ENCODE data around the gene NAT8. TPM values are rescaled to one million over a fixed set of nuclear protein-coding genes. Genes with fewer than 3 reads are reported as not detected.
"Not testable (repeated sequence)": the region's sequence is repeated elsewhere in the genome, so short reads cannot be mapped to it uniquely, and the experiment has no call there.

The NAT8 gene
- total and polyA plus RNA-seq, 11 donors, result not detected

- 82 to 88% (median 86%) methylated on average over 3 of the region's 3 CpGs for WGBS, 4 donors
- Histone ChIP-seq H3K27me3 (no peaks in the 10 kb centered on the region), H3K27ac (no peak overlapping the region), H3K4me3 (no peak overlapping the region), H3K9me3 (no peaks in the 10 kb centered on the region), H3K36me3 (peaks cover 0 to 30% (median 6%) of the 10 kb centered on the region in 9 donors), H3K4me1 (peaks cover 0 to 6% (median 0%) of the 10 kb centered on the region in 12 donors)
- no peak for ATAC-seq
- DNase-seq, result no peak
- intact Hi-C loops (cut with DNase I), result no loop called here
- TF ChIP-seq CTCF (IDR thresholded peaks at IDR 0.05) (no peak), POLR2A (IDR thresholded peaks at IDR 0.05) (no peak)
Measured at GRCh38 chr2:73610111-73610510, 32.1 kb downstream of the NAT8 start.

GRCh38 chr2:73604589-73604988 is 37.6 kb downstream of the NAT8 start:
- H3K4me1 ChIP-seq; ATAC-seq; H3K27me3 ChIP-seq; H3K9me3 ChIP-seq; intact Hi-C loops (cut with DNase I); DNase-seq; H3K4me3 ChIP-seq; H3K27ac ChIP-seq: not testable (repeated sequence)
- H3K36me3 ChIP-seq, result peaks cover 0 to 63% (median 25%) of the 10 kb centered on the region in 9 donors
- WGBS, 4 donors, result 71 to 78% (median 72%) methylated on average over 2 of the region's 2 CpGs

GRCh38 chr2:73603099-73603588 is 39.1 kb downstream of the NAT8 start:
- ATAC-seq; H3K4me3 ChIP-seq; H3K27me3 ChIP-seq; H3K4me1 ChIP-seq; H3K27ac ChIP-seq; DNase-seq; intact Hi-C loops (cut with DNase I); H3K9me3 ChIP-seq: not testable (repeated sequence)
- H3K36me3 ChIP-seq, result peaks cover 0 to 53% (median 21%) of the 10 kb centered on the region in 9 donors
- 86 to 90% (median 89%) methylated on average over 4 of the region's 4 CpGs for WGBS, 4 donors

- Histone ChIP-seq H3K9me3 (no peaks in the 10 kb centered on the region), H3K4me1 (no peaks in the 10 kb centered on the region), H3K27ac (no peak overlapping the region), H3K4me3 (no peak overlapping the region), H3K36me3 (peaks cover 0 to 52% (median 21%) of the 10 kb centered on the region in 9 donors), H3K27me3 (no peaks in the 10 kb centered on the region)
- no peak for TF ChIP-seq CTCF (IDR thresholded peaks at IDR 0.05)
- 82 to 85% (median 84%) methylated on average over 5 of the region's 5 CpGs for WGBS, 4 donors
- intact Hi-C loops (cut with DNase I), result no loop called here
- ATAC-seq (no peak), DNase-seq (no peak)
Measured at GRCh38 chr2:73601780-73602179, 40.4 kb downstream of the NAT8 start.

- Histone ChIP-seq H3K9me3 (peaks cover 0 to 7% (median 0%) of the 10 kb centered on the region in 12 donors), H3K4me3 (no peak overlapping the region), H3K27ac (no peak overlapping the region), H3K4me1 (no peaks in the 10 kb centered on the region), H3K36me3 (peaks cover 0 to 3% (median 0%) of the 10 kb centered on the region in 9 donors), H3K27me3 (no peaks in the 10 kb centered on the region)
- no peak for TF ChIP-seq CTCF (IDR thresholded peaks at IDR 0.05)
- TF ChIP-seq POLR2A (IDR thresholded peaks at IDR 0.05), result no peak
- 72 to 89% (median 83%) methylated on average over 2 of the region's 2 CpGs for WGBS, 4 donors
- ATAC-seq (no peak), DNase-seq (no peak)
- intact Hi-C loops (cut with DNase I), result no loop called here
Measured at GRCh38 chr2:73594251-73594650, 48.0 kb downstream of the NAT8 start.
